Smooth muscle cell (in vitro differentiated cells): ENCODE measurements around the gene SDR39U1. TPM values are rescaled to one million over a fixed set of nuclear protein-coding genes. Genes with fewer than 3 reads are reported as not detected.

Experiments used
- DNase-seq: peaks from one replicate; lab custom pipeline; 2025; ENCODE audit not compliant: unreplicated experiment; lab: John Stamatoyannopoulos, UW
- H2AFZ ChIP-seq: fragments of 200-600 bp; sonication (generic); 2 replicates; pipeline ENCODE4 v1.6.0; 2016; ENCODE audit warnings: antibody characterized with exemption, low read depth, mild to moderate bottlenecking
- H3F3A ChIP-seq: fragments of 200-600 bp; sonication (generic); 2 replicates; pipeline ENCODE4 v1.6.0; 2017; ENCODE audit warnings: antibody characterized with exemption, low read depth
- H3K27ac ChIP-seq: fragments of 200-600 bp; sonication (generic); 2 replicates; pipeline ENCODE4 v1.5.1; 2016; ENCODE audit warnings: low read depth, mild to moderate bottlenecking
- H3K27me3 ChIP-seq: fragments of 200-600 bp; sonication (generic); 2 replicates; pipeline ENCODE4 v1.6.1; 2016; ENCODE audit warnings: low read depth, mild to moderate bottlenecking
- H3K36me3 ChIP-seq: fragments of 200-600 bp; sonication (generic); 2 replicates; pipeline ENCODE4 v1.5.1; 2016; ENCODE audit warnings: low read depth
- H3K4me1 ChIP-seq: fragments of 200-600 bp; sonication (generic); 2 replicates; pipeline ENCODE4 v1.5.1; 2016; ENCODE audit warnings: low read depth
- H3K4me2 ChIP-seq: fragments of 200-600 bp; sonication (generic); 2 replicates; pipeline ENCODE4 v1.6.0; 2016; ENCODE audit warnings: mild to moderate bottlenecking
- H3K4me3 ChIP-seq: fragments of 200-600 bp; sonication (generic); 2 replicates; pipeline ENCODE4 v1.5.1; 2016; ENCODE audit warnings: mild to moderate bottlenecking
- H3K79me2 ChIP-seq: fragments of 200-600 bp; sonication (generic); 2 replicates; pipeline ENCODE4 v1.6.0; 2016; ENCODE audit warnings: low read depth, mild to moderate bottlenecking
- H3K9ac ChIP-seq: fragments of 200-600 bp; sonication (generic); 2 replicates; pipeline ENCODE4 v1.6.0; 2016; ENCODE audit warnings: low read depth
- H3K9me3 ChIP-seq: fragments of 200-600 bp; sonication (generic); replicated peaks from 2 replicates; pipeline ENCODE4 v1.5.1; 2016; ENCODE audit warnings: low read depth
- H4K20me1 ChIP-seq: fragments of 200-600 bp; sonication (generic); 2 replicates; pipeline ENCODE4 v1.6.0; 2016; ENCODE audit warnings: low read depth
- CTCF ChIP-seq: fragments of 200-600 bp; sonication (generic); IDR thresholded peaks from 2 replicates; pipeline ENCODE4 v1.5.1; 2017; ENCODE audit warnings: borderline replicate concordance, mild to moderate bottlenecking, antibody characterized with exemption; ENCODE audit not compliant: insufficient read depth, poor library complexity, severe bottlenecking
- WGBS: methylation state at CpG from one replicate; pipeline ENCODE4 v1.1.7; 2016; ENCODE audit warnings: low lambda C conversion rate; 5-methylcytosine and 5-hydroxymethylcytosine counted together
- polyA plus RNA-seq: library from polyadenylated mRNA; unstranded; fragments of >200 nt; fragmentation: Nextera tagmentation; extraction: Ambion mirVana; gene quantifications from 2 replicates; pipeline ENCODE4 v1.2.1, GENCODE V29; 2016
- total RNA-seq: library from RNA; depleted of rRNA; stranded (reverse); fragments of >200 nt; gene quantifications from 2 replicates; pipeline ENCODE4 v1.2.3, GENCODE V29; 2014

The SDR39U1 gene
- total and polyA plus RNA-seq, 2 experiments from 2014 or later, result 21.6 to 62.6 TPM

DNA sequence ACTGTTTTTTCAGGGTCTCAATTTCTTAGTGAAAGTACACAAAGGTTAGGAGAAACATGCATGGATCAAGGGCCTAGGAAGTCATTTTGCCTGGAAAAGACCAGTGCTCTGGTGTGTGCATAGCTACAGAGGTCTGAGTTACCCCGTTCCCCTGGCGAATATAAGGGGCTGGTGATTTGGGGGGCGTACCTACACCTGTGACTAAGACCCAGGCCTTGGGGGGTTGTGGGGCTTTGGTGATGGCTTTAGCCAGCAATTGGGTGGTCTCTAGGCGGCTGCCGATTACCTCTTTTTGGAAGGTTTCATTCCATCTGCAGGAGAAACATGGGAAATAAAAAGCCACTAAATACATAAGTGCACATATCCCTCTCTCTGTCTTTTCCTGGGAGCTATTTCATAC is 1.1 kb downstream of the SDR39U1 start:
- no peaks in the 10 kb centered on the region for H3K9me3 ChIP-seq
- H3F3A ChIP-seq, result no peaks in the 10 kb centered on the region
- peak overlapping the region; percentile 91 for H3K4me2 ChIP-seq
- H2AFZ ChIP-seq, result no peak overlapping the region
- no peaks in the 10 kb centered on the region for H3K27me3 ChIP-seq
- peaks cover 6% of the 10 kb centered on the region for H4K20me1 ChIP-seq
- H3K4me3 ChIP-seq, result peak overlapping the region; percentile 89
- no peak for TF ChIP-seq CTCF
- peaks cover 5% of the 10 kb centered on the region for H3K79me2 ChIP-seq
- 54% methylated on average over 5 of the region's 5 CpGs for WGBS
- peak overlapping the region; percentile 98 for H3K27ac ChIP-seq
- H3K9ac ChIP-seq, result peak overlapping the region; percentile 95
- DNase-seq, result no peak
- H3K36me3 ChIP-seq, result no peaks in the 10 kb centered on the region
- H3K4me1 ChIP-seq, result peaks cover 12% of the 10 kb centered on the region

DNA sequence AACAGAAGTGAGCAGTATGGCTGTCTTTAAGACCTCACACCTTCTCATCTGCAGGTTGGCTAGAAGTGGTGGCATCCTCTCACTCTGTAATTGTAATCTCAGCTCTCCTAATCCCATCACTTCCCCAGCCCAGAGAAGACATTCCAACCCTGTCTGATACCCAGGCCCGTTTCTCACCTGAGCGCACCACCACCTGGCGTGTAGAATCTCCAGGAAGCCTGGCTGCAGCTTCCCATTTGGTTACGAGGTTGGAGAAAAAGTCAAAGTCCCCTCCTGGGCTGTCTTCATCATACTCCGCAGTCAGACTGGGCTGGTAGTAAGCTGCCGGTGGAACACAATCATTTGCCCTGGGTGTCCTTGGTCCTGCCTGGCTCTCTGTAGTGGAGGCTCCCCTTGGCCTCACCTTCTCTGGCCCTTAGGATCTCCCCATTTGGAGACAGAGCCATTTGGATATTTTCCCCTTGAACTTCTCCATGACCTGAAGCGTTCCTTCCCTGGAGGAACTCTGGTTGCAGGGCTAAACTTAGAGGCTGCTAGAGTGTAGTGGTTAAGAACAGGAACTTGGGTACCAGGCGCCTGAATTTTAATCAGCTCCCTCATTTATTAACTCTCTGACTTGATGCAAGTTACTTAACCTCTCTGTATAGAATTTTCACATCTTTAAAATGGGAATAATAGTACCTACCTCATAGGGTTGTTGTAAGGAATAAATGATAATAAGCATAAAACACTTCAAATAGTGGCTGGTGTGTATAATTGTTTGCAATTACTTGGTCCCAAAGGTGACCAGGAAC is 1.8 kb downstream of the SDR39U1 start:
- DNase-seq, result no peak
- 95% methylated on average over 8 of the region's 8 CpGs for WGBS
- H3K79me2 ChIP-seq, result peaks cover 5% of the 10 kb centered on the region
- peaks cover 12% of the 10 kb centered on the region for H3K4me1 ChIP-seq
- no peaks in the 10 kb centered on the region for H3K27me3 ChIP-seq
- no peak overlapping the region for H3K9ac ChIP-seq
- no peak overlapping the region for H3K4me3 ChIP-seq
- H3K9me3 ChIP-seq, result no peaks in the 10 kb centered on the region
- H3K27ac ChIP-seq, result no peak overlapping the region
- peaks cover 6% of the 10 kb centered on the region for H4K20me1 ChIP-seq
- no peak for TF ChIP-seq CTCF
- H3K4me2 ChIP-seq, result peak overlapping the region; percentile 91
- H3K36me3 ChIP-seq, result no peaks in the 10 kb centered on the region
- no peak overlapping the region for H2AFZ ChIP-seq
- peaks cover 2% of the 10 kb centered on the region for H3F3A ChIP-seq

- WGBS, result 88% methylated on average over 15 of the region's 15 CpGs
Observed at GRCh38 chr14:24439830-24440605, 2.6 kb downstream of the SDR39U1 start.

More at GRCh38 chr14:24439830-24440605, 2.6 kb downstream of the SDR39U1 start:
- no peaks in the 10 kb centered on the region for H3K27me3 ChIP-seq
- no peaks in the 10 kb centered on the region for H3K36me3 ChIP-seq
- no peak overlapping the region for H3K9ac ChIP-seq
- no peak overlapping the region for H3K27ac ChIP-seq
- H3K4me1 ChIP-seq, result peaks cover 12% of the 10 kb centered on the region
- peaks cover 5% of the 10 kb centered on the region for H3K79me2 ChIP-seq
- DNase-seq, result no peak
- no peak overlapping the region for H2AFZ ChIP-seq
- H3K9me3 ChIP-seq, result no peaks in the 10 kb centered on the region
- H3K4me2 ChIP-seq, result no peak overlapping the region
- no peak for TF ChIP-seq CTCF
- peaks cover 6% of the 10 kb centered on the region for H4K20me1 ChIP-seq
- H3F3A ChIP-seq, result peaks cover 8% of the 10 kb centered on the region
- H3K4me3 ChIP-seq, result no peak overlapping the region
